Thoracic aorta (tissue), 2 donors: ENCODE measurements around the gene ZFP30. TPM values are rescaled to one million over a fixed set of nuclear protein-coding genes. Genes with fewer than 3 reads are reported as not detected.

Source experiments
- ATAC-seq: fragments of 150-250 bp; one replicate; pipeline ENCODE4 v1.8.0; 2017; ENCODE audit warnings: low read depth; ENCODE audit not compliant: insufficient number of reproducible peaks, low FRiP score
- DNase-seq: peaks from one replicate; pipeline ENCODE4 v3.0.0-alpha.2; 2020; ENCODE audit warnings: low spot score
- H3K27ac ChIP-seq, 2 donors: fragments of 200-600 bp; sonication (generic); 1 replicate in 1 of 2; 2 replicates in 1 of 2; pipeline ENCODE4 v1.5.1; 2016; ENCODE audit warnings: mild to moderate bottlenecking in 2 of 2, moderate library complexity in 2 of 2
- H3K27me3 ChIP-seq: fragments of 200-600 bp; sonication (generic); replicated peaks from 2 replicates; pipeline ENCODE4 v1.6.0; 2016; ENCODE audit warnings: mild to moderate bottlenecking; ENCODE audit not compliant: insufficient read depth
- H3K36me3 ChIP-seq: fragments of 200-600 bp; sonication (generic); one replicate; pipeline ENCODE4 v1.5.1; 2016
- H3K4me1 ChIP-seq, 2 donors: fragments of 200-600 bp; sonication (generic); 1 replicate in 1 of 2; 2 replicates in 1 of 2; pipeline versions ENCODE4 v1.5.1 to v1.6.0; 2016; ENCODE audit warnings: low read depth in 2 of 2, mild to moderate bottlenecking in 1 of 2; ENCODE audit not compliant: control insufficient read depth in 1 of 2
- H3K4me3 ChIP-seq: fragments of 200-600 bp; sonication (generic); 2 replicates; pipeline ENCODE4 v1.5.1; 2016; ENCODE audit warnings: mild to moderate bottlenecking
- H3K9me3 ChIP-seq: fragments of 200-600 bp; sonication (generic); 2 replicates; pipeline ENCODE4 v1.5.1; 2016
- total RNA-seq, 2 donors: library from RNA; depleted of rRNA; stranded (reverse); fragments of >200 nt; gene quantifications; one replicate each; pipeline versions ENCODE4 v1.1.0 to v1.2.3, GENCODE V29; 2016
- TF ChIP-seq, protein P1 (sequence below): fragments of 200-600 bp; sonication (generic); IDR thresholded peaks from one replicate; pipeline ENCODE4 v1.5.1; 2019; ENCODE audit warnings: antibody characterized with exemption

Gene ZFP30
- total RNA-seq, 2 donors from 2014 or later = 6.6 to 23.6 TPM

DNA sequence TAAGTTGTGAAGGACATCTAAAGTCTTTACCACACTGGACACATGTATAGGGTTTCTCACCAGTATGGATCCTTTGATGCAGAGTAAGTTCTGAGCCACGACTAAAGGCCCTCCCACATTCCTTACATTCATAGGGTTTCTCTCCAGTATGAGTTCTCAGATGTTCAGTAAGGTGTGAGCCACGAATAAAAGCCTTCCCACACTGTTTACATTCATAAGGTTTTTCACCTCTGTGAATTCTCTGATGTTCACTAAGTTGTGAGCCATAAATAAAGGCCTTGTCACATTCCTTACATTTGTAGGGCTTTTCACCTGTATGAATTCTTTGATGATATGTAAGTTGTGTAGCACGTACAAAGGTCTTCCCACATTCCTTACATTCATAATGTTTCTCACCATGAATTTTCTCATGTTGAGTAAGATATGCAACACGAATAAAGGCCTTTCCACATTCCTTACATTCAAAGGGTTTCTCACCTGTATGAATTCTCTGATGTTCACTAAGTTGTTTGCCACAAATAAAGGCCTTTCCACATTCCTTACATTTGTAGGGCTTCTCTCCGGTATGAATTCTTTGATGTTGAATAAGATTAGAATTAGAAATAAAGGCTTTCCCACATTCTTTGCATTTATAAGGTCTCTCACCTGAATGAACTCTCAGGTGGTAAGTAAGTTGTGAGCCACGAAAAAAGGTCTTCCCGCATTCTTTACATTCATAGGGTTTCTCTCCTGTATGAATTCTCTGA lies 90.5 kb downstream of the ZFP30 start:
- no peak for ATAC-seq
- TF ChIP-seq, protein P1, sequence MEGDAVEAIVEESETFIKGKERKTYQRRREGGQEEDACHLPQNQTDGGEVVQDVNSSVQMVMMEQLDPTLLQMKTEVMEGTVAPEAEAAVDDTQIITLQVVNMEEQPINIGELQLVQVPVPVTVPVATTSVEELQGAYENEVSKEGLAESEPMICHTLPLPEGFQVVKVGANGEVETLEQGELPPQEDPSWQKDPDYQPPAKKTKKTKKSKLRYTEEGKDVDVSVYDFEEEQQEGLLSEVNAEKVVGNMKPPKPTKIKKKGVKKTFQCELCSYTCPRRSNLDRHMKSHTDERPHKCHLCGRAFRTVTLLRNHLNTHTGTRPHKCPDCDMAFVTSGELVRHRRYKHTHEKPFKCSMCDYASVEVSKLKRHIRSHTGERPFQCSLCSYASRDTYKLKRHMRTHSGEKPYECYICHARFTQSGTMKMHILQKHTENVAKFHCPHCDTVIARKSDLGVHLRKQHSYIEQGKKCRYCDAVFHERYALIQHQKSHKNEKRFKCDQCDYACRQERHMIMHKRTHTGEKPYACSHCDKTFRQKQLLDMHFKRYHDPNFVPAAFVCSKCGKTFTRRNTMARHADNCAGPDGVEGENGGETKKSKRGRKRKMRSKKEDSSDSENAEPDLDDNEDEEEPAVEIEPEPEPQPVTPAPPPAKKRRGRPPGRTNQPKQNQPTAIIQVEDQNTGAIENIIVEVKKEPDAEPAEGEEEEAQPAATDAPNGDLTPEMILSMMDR = no peak
- Histone ChIP-seq H3K27ac (no peak overlapping the region), H3K4me3 (peak overlapping the region; percentile 19), H3K27me3 (no peaks in the 10 kb centered on the region), H3K4me1 (no peaks in the 10 kb centered on the region), H3K9me3 (no peaks in the 10 kb centered on the region), H3K36me3 (peaks cover 52% of the 10 kb centered on the region)
- no peak for DNase-seq

Other genes starting within 250 kb of the ZFP30 start
- 10 to 100 TPM in 1 of 2 donors, 1 to 10 TPM in 1; 4.6 to 13.3 TPM for gene ZNF569, start 188.0 kb downstream of the ZFP30 start, total RNA-seq
- gene ZNF570, start 186.1 kb downstream of the ZFP30 start, total RNA-seq = 10 to 100 TPM in 1 of 2 donors, 1 to 10 TPM in 1; 6.8 to 18.9 TPM
- 10 to 100 TPM; 11.8 to 12.1 TPM for gene ZNF793, start 148.5 kb downstream of the ZFP30 start, total RNA-seq
- gene ZNF571, start 60.7 kb downstream of the ZFP30 start, total RNA-seq = 1 to 10 TPM; 3.0 to 7.0 TPM
- 10 to 100 TPM in 1 of 2 donors, 1 to 10 TPM in 1; 4.5 to 18.3 TPM for gene ZNF540, start 60.6 kb downstream of the ZFP30 start, total RNA-seq
- gene ZNF607, start 64.3 kb upstream of the ZFP30 start, total RNA-seq = 1 to 10 TPM; 3.5 to 4.1 TPM
- 10 to 100 TPM in 1 of 2 donors, 1 to 10 TPM in 1; 5.8 to 18.8 TPM for gene ZNF573, start 124.1 kb upstream of the ZFP30 start, total RNA-seq